ENCODE data around the gene ID1. TPM values are rescaled to one million over a fixed set of nuclear protein-coding genes. Genes with fewer than 3 reads are reported as not detected.

Gene ID1
- total and polyA plus RNA-seq, 2 of the 13 experiments (the other 11 are each of a cell fraction or from before 2014, with no cell fraction given), result 320 to 419 TPM

DNA sequence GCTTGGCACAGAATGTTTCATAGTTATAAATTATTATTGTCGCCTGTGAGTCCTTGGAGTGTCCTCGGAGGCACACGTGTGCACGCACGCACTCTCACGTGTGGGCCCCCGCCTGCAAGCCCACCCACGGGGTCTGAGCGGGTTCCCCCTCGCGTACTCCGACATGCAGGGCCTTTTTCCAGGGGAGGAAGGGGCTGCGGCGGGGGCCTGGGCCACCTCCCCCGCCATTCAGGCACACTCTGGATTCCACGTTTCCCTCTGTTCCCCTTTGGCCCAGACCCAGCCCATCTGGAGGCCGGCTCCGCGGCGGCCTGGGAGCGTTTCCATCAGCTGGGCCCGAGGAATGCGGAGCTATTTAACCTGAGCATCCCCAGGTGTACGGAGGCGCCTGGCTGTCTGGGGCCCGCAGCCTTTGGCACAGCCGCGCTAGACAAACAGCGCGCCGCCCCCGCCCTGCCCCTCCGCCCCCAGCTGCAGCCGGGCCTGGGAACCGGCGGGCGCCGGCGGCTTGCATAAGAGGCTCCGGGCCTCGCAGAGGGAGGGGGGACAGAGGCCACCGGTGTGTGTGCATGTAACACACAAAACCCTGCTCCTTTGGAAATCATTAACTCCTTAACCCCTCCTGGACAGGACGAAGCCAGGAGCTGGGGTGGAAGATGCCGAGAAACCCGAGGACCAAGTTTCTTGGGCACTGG is 3.3 kb downstream of the ID1 start (continued):
- TF ChIP-seq FOXP4 (CRISPR knock-in tag; IDR thresholded peaks at IDR 0.05) (peak; percentile 99), SNAPC2 (CRISPR knock-in tag; IDR thresholded peaks at IDR 0.05) (peak; percentile 95; the same call in 1 of the 2 replicates), SKI (IDR thresholded peaks at IDR 0.05; ENCODE audit: partially characterized antibody) (peak; percentile 100), PRMT3 (CRISPR knock-in tag; IDR thresholded peaks at IDR 0.05; ENCODE audit: borderline replicate concordance, low read depth) (peak; percentile 96; the same call in 1 of the 2 replicates), ZMYM2 (CRISPR knock-in tag; IDR thresholded peaks at IDR 0.05) (peak; percentile 94), KAT2B (IDR thresholded peaks at IDR 0.05; ENCODE audit: borderline replicate concordance, low read depth, low read length) (no peak), CSRNP2 (CRISPR knock-in tag; conservative IDR thresholded peaks at IDR 0.05; ENCODE audit: low read depth) (peak; percentile 65; the same call in 1 of the 2 replicates), NFYC (CRISPR knock-in tag; IDR thresholded peaks at IDR 0.05) (peak; percentile 68), ZUFSP (CRISPR knock-in tag; IDR thresholded peaks at IDR 0.05; ENCODE audit: borderline replicate concordance) (0 out of 2 replicates have a peak, but pooled peaks have one; percentile 63), ZNF670 (CRISPR knock-in tag; IDR thresholded peaks at IDR 0.05; ENCODE audit: borderline replicate concordance) (peak; percentile 100), KDM2A (CRISPR knock-in tag; IDR thresholded peaks at IDR 0.05; ENCODE audit: borderline replicate concordance, low read depth) (peak; percentile 99), NRL (CRISPR knock-in tag; IDR thresholded peaks at IDR 0.05; ENCODE audit: borderline replicate concordance) (peak; percentile 99), TOPORS (CRISPR knock-in tag; IDR thresholded peaks at IDR 0.05) (peak; percentile 95; the same call in 1 of the 2 replicates), NR0B2 (CRISPR knock-in tag; IDR thresholded peaks at IDR 0.05) (peak; percentile 97), ATF7-NPFF (CRISPR knock-in tag; IDR thresholded peaks at IDR 0.05; ENCODE audit: low read depth) (peak; percentile 99), HNRNPH1 (optimal IDR thresholded peaks at IDR 0.05; ENCODE audit: low read depth, low read length) (peak; percentile 42)
- TF ChIP-seq, protein P1, sequence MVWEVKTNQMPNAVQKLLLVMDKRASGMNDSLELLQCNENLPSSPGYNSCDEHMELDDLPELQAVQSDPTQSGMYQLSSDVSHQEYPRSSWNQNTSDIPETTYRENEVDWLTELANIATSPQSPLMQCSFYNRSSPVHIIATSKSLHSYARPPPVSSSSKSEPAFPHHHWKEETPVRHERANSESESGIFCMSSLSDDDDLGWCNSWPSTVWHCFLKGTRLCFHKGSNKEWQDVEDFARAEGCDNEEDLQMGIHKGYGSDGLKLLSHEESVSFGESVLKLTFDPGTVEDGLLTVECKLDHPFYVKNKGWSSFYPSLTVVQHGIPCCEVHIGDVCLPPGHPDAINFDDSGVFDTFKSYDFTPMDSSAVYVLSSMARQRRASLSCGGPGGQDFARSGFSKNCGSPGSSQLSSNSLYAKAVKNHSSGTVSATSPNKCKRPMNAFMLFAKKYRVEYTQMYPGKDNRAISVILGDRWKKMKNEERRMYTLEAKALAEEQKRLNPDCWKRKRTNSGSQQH (CRISPR knock-in tag; IDR thresholded peaks at IDR 0.05; ENCODE audit: low read depth), result peak; percentile 99
- TF ChIP-seq, protein P2, sequence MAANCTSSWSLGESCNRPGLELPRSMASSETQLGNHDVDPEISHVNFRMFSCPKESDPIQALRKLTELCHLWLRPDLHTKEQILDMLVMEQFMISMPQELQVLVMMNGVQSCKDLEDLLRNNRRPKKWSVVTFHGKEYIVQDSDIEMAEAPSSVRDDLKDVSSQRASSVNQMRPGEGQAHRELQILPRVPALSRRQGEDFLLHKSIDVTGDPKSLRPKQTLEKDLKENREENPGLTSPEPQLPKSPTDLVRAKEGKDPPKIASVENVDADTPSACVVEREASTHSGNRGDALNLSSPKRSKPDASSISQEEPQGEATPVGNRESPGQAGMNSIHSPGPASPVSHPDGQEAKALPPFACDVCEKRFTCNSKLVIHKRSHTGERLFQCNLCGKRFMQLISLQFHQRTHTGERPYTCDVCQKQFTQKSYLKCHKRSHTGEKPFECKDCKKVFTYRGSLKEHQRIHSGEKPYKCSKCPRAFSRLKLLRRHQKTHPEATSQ (CRISPR knock-in tag; IDR thresholded peaks at IDR 0.05; ENCODE audit: borderline replicate concordance), result peak; percentile 98

Measured in HepG2 (cell line).